NCI-H82 treated with DMSO at 0.1 percent for 48 hours (cell line): ENCODE measurements around the gene OR13C8.
"Not testable (repeated sequence)": the region's sequence is repeated elsewhere in the genome, so short reads cannot be mapped to it uniquely, and the experiment has no call there.

ENCODE experiments used
- DNase-seq: peaks from one replicate; lab custom pipeline; 2025; ENCODE audit not compliant: unreplicated experiment; lab: John Stamatoyannopoulos, UW

OR13C8 gene, protein sequence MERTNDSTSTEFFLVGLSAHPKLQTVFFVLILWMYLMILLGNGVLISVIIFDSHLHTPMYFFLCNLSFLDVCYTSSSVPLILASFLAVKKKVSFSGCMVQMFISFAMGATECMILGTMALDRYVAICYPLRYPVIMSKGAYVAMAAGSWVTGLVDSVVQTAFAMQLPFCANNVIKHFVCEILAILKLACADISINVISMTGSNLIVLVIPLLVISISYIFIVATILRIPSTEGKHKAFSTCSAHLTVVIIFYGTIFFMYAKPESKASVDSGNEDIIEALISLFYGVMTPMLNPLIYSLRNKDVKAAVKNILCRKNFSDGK

DNA sequence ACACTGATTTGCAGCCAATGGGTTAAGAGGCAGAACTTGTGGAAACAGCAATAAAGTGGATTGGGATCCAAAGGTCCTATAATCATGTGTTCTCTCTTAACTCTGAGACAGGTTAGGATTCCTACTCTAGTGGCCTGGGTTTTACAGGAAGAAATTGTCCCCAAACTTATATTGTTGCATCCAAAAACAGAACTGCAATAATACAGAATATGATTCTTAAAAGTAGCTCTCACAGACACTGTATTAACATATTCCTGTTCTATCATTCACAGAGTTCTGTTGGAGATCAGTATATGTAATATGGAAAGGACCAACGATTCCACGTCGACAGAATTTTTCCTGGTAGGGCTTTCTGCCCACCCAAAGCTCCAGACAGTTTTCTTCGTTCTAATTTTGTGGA is at the start of gene OR13C8:
Gene OR13C8, plus strand, starts transcription at position 301 of the 400 bp plus-strand sequence. Its CDS starts 0 bp downstream, at position 301.
- DNase-seq = no peak

DNA sequence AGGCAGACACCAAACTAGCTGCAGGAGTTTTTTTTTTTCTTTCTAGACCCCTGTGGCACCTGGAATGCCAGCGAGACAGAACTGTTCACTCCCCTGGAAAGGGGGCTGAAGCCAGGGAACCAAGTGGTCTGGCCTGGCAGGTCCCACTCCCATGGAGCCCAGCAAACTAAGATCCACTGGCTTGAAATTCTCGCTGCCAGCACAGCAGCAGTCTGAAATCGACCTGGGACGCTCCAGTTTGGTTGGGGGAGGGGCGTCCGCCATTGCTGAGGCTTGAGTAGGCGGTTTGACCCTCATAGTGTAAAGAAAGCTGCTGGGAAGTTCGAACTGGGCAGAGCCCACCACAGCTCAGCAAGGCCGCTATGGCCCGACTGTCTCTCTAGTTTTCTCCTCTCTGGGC is 48.7 kb upstream of the OR13C8 start:
- DNase-seq = not testable (repeated sequence)

DNA sequence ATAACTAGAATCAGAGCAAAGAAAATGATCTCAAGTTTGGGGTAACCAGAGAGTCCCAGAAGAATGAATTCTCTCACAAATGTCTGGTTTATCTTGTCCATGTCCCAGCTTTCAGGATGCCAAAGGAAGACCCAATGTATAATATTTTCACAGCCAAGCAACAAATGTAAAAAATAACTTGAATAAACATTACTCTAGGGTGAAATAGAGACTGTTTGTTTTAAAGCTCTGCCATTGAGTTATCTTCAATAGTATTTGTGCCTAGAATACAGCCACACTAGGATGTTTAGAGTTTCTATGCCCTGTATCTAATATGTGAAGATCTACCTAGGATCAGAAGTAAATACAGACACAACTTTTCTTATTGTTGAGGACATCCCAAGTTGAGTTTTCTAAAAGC is 41.9 kb upstream of the OR13C8 start, which contains the start of gene OR13C4:
Gene OR13C4, minus strand, starts transcription at position 101 of the 400 bp plus-strand sequence. Its CDS starts 0 bp downstream, at position 101.
- no peak for DNase-seq

DNA sequence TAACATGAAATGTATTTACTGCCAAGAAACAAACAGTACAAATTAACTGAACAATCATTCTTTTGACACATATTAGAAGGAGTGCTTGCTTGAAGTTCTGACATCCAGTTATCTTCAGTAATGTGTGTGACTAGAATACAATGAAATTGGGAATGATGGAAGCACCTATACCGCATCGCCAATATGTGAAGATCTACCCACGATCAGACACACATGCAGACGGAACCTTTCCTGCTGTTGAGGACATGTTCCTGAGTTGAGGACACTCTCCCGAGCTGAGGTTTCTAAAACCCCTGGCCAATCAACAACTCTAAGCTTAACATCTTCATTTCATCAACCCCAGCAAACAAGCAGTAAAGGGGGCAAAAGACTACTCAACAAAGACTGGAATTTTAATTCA is 32.2 kb upstream of the OR13C8 start, which contains the start of gene OR13C3:
Gene OR13C3, minus strand, starts transcription at position 101 of the 400 bp plus-strand sequence. CDS start 133 bp downstream, outside the sequence.
- no peak for DNase-seq

DNA sequence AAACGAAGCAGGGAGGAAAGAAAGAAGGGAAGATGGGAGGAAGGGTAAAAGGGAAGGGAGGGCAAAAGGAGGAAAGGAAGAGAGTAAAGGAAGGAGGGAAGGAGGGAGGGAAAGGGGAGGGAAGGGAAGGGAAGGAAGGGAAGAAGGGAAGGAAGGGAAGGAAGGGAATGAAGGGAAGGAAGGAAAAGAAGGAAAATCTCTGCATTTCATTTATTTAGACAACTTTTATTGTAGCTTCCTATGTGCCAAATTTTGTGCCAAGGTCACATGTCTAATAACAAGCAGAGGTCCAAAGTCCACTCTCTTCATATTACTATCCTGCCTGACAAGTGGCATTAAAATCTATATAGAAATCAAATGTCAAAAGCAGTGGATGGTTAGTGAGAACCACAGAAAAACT is 29.7 kb upstream of the OR13C8 start:
- DNase-seq = no peak

DNA sequence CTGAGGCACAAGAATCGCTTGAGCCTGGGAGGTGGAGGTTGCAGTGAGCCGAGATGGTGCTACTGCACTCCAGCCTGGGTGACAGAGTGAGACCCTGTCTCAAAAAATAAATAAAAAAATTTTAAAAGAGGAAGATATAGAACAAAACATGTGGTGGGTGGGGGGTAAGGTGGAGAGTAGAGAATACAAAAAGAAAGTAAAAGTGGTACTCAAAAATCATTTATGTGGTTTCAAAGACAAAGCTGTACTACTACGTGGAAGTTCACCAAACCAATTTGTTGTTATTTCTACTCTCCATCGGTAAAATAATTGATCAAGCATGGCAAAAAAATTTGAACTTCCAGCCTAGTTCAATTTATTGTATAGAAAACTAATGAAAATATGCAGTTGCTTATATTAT is 24.3 kb upstream of the OR13C8 start:
- DNase-seq = no peak

DNA sequence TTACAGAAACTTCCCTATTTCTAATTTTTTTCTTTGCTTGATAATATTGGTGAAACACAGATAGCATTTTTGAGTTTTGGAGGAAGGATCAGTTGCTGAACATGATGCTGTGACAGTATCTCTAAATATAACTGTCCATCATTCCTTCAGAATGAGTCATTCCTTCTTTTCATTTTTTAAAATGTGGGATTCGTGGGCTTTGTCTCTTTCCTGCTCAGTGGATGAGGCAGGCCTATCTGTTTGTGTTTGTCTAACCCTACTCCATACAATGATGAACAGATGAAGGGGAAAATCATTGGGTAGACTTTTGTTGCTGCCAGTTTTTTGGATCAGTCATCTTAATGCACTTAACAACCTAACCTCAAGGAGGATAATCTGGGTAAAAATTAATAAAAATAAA is 15.7 kb upstream of the OR13C8 start:
- DNase-seq = no peak

DNA sequence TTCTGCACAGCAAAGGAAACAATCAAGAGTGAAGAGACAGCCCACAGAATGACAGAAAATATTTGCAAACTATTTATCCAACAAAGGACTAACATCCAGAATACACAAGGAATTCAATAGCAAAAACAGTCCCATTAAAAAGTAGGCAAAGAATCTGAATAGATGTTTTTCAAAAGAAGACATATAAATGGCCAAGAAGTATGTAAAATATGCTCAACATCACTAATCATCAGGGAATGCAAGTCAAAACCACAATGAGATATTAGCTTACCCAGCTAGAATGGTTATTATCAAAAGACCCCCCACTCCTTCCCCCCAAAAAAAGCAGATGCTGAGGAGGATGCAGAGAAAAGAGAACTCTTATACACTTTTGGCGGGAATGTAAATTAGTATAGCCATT is 13.4 kb upstream of the OR13C8 start:
- DNase-seq = no peak

DNA sequence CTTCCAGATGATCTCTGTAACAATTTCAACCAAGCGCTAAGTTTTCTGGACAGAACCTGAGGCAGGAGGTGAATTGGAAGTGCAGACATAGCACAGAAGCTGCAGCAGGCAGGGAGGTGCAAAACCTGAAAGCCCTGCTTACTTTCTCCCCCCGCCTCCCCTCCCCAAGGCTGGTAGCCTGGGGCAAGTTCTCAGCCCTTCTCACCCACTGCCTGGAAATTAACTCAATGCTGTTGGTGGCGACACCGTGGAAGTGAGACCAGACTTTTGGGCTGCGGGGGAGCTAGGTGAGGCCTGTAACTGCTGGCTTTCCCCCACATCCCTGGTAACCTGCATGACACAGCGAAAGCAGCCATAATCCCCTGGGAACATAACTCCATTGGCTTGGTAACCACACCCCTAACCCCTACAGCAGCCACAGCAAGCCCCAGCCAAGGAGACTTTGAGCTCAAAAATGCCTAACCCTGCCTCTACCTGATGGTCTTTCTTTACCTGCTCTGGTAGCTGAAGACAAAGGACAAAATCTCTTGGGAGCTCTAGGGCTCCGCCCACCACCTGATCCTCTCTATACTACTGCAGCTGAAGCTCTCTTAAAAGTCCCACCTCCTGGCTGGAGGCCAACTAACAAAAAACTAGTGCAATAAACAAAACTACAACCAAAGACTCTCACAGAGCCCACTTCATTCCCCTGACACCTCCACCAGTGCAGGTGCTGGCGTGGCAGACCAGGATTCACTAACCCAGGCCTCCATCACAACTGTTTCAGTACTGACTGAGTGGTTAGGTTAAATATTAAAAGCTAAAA is 11.9 kb upstream of the OR13C8 start:
- no peak for DNase-seq

DNA sequence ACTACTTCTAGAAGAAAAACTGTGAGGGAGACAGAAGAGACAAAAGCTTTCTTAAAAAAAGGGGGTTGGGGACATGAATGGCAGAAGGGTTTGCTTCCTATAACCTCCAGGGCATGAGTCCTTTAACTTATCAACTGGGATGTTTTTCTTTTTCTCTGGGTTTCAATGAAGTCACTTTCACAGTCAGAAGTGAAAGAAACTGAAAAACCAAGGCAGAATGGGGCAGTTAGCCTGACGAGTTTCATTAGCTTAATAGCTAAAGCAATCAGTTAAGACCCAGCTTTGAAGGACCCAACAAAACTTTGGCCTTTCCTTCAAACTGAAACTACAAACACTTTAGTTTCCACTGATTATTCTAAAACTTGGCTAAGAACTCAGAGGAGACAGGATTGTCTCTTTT is 4.6 kb upstream of the OR13C8 start:
- no peak for DNase-seq

DNA sequence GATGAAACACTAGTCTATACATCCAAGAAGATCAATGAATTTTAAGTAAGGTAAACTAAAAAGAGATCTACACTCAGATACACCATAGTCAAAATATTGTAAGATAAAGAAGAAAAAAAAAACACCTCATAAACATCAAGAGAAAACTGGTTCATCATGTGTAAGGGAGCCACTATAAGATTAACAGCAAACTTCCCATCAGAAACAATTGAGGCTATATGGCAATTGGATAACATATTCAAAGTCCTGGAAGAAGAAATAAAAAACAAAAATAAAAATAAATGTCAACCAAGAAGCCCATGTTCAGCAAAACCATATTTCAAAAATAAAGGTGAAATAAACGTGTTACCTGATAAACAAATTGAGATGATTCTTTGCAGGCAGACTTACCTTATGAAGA is 3.6 kb downstream of the OR13C8 start:
- DNase-seq = no peak

DNA sequence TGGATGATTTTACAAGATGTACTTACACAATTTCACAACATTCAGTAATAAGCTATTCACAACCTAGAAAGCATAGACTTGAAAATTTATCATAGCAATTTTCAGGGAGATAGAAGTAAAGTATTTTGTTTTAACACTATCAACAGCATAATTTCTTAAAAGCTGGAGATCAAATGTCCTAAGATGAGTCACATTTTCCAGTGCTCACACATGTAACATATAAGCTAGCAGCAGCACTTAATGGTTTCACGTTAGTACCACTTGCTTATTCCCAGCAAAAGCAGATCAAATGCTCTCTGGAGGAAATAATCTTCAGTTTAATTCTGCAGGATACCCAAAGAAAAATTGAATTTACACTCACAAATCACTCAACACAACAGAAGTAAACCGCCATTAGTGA is 6.5 kb downstream of the OR13C8 start:
- no peak for DNase-seq

DNA sequence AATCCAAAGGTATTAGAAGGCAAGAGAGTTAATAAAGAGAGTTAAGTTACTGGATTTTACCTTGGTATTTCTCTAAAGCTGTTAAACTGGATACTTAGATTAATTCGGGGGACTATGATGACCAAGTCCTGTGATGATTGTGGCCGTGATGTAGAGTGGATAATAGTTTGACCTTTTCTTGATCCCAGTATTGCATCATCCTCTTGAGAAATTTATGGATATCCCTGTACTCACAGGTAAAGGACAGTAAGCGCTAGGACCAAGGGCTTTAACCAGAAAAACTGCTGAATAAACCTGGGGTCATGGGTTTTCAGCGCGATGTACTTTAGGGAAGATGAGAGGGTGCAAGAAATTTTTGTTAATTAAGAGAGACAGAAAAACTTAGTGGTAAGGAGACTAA is 8.3 kb downstream of the OR13C8 start:
- DNase-seq = no peak

DNA sequence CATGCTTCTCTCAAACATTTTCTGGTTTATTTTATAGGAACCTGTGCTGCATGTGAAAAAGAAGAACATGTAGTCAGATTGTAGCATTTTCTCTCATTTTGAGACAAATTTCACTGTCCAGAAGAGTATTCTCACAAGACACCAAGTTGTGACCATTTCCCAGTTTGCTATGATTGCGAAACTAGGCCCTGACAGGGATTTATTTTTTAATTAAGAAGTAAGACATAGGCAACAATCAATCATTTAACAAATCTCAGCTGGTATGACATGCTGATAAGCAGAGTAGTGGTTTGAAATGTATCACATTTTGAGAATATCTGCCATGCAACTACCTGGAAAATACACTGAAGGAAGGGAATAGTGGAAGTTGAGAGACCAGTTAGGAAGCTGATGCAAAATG is 11.6 kb downstream of the OR13C8 start:
- no peak for DNase-seq

DNA sequence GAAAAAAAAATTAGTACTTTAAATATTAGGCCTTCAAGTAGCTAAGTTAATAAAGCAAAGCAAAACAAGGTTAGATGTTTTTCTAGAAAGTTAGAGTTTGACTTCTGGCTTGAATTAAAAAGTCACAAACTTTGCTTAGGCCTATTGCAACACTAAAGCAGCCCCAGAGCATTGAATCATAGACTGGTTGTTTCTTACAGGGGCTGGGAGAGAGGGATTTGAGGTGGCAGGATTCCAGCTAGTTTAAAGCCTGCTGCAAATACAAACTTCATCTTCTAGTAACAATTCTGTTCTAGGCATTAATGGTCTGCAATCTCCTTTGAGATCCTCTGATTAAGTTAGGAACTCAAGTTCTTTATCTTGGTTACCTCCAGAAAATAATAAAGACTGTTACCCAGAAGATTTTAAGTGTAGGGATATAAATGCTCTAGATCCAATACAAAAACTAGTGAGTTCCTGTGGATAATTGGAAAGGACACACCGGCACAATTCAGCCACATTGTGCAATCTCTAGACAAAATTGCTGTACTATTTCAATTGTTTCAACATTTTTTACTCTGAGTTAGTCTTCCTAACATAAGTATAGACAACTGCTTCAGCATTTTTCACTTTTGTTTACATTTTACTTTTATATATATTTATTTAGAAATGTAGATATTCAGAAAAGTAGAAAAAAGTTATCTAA is 17.7 kb downstream of the OR13C8 start:
- no peak for DNase-seq

DNA sequence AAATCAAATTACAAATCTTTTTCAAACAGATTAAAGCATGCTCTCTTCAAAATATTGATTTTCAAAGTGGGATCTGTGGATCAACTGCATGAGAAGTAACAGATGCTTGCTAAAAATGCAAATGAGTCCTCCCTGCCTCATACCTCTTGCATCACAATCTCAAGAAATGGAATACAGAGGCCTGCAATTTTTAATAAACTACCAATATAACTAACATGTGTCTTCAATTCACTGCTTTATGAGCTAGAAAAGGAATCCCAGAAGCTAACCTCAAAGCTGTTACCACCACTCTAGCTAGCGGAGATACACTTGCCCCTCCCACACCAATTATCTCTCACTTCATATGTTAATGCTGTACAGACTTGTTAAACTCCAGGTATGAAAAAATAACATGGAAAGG is 20.7 kb downstream of the OR13C8 start:
- DNase-seq = no peak

DNA sequence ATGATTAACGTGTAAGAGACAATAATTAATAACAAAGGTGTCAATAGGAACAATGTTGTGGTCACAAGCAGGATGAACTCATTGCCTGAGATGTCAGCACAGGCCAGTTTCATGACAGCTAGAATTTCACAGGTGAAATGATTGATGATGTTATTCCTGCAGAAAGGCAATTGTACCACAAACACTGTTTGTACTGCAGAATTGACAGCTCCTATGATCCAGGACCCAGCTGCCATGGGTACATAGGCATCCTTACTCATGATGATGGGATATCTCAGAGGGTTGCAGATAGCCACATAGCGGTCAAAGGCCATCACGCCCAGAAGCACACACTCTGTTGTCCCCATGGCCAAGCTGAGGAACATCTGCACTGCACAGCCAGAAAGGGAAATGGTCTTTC is 29.8 kb downstream of the OR13C8 start:
- DNase-seq = not testable (repeated sequence)

DNA sequence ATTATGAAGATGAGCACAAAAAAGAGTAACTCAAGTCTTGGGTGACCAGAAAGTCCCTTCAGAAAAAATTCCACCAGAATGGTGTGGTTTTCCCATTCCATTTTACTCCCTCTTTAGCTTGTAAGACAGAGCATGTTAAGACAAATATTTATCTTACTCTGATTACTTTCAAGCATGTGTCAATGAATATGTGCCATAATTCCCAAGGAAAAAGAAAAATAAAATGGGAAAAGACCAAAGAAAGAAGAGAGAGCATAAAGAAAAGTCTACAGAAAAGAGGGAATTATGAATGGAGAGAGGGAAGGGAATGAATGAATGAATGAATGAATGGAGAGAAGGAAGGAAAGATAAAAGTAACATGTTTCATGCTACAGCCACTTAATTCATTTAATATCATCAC is 30.3 kb downstream of the OR13C8 start, which contains the start of gene OR13C5:
Gene OR13C5, minus strand, starts transcription at position 101 of the 400 bp plus-strand sequence. Its CDS starts 0 bp downstream, at position 101.
- not testable (repeated sequence) for DNase-seq

DNA sequence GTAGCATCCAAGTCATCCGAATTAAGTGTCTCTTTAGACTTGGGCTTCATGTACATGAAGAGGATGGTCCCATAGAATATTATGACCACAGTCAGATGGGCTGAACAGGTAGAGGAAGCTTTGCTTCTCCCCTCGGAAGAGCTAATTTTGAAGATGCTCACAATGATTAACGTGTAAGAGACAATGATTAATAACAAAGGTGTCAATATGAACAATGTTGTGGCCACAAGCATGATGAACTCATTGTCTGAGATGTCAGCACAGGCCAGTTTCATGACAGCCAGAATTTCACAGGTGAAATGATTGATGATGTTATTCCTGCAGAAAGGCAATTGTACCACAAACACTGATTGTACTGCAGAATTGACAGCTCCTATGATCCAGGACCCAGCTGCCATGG is 35.8 kb downstream of the OR13C8 start:
- no peak for DNase-seq

DNA sequence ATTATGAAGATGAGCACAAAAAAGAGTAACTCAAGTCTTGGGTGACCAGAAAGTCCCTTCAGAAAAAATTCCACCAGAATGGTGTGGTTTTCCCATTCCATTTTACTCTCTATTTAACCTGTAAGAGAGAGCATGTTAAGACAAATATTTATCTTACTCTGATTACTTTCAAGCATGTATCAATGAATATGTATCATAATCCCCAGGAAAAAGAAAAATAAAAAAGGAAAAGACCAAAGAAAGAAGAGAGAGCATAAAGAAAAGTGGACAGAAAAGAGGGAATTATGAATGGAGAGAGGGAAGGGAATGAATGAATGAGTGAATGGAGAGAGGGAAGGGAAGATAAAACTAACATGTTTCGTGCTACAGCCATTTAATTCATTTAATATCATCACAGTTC is 36.6 kb downstream of the OR13C8 start, which contains the start of gene OR13C2:
Gene OR13C2, minus strand, starts transcription at position 101 of the 400 bp plus-strand sequence. Its CDS starts 0 bp downstream, at position 101.
- not testable (repeated sequence) for DNase-seq

DNA sequence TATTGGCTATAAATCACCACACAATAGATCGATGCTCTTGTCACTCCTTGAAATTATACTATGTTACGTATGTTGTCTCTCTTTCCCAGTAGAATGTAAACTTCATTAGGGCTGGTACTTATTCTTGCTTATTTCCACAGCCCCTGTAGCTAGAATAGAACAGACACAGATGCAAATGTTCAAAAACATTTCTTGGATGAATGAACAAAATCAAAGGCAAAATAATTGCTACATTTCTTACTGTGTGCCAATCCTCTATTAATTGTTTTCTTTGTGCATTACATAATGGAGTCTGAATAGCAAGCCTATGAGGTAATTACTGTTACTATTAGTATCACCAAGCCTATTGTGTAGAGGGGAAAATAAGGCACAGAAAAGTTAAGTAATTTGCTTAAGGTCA is 37.2 kb downstream of the OR13C8 start:
- no peak for DNase-seq
